SKM-1 treated with dmso at 0.1 percent for 144 hours (cell line): ENCODE data around the gene SYNGR3.
"Not testable (repeated sequence)": the region's sequence is repeated elsewhere in the genome, so short reads cannot be mapped to it uniquely, and the experiment has no call there.

Experiments
- DNase-seq: peaks from one replicate; lab custom pipeline; 2025; ENCODE audit not compliant: unreplicated experiment; lab: John Stamatoyannopoulos, UW

The SYNGR3 gene

GRCh38 chr16:2006317-2006716 lies 16.5 kb downstream of the SYNGR3 start:
- no peak for DNase-seq

DNA sequence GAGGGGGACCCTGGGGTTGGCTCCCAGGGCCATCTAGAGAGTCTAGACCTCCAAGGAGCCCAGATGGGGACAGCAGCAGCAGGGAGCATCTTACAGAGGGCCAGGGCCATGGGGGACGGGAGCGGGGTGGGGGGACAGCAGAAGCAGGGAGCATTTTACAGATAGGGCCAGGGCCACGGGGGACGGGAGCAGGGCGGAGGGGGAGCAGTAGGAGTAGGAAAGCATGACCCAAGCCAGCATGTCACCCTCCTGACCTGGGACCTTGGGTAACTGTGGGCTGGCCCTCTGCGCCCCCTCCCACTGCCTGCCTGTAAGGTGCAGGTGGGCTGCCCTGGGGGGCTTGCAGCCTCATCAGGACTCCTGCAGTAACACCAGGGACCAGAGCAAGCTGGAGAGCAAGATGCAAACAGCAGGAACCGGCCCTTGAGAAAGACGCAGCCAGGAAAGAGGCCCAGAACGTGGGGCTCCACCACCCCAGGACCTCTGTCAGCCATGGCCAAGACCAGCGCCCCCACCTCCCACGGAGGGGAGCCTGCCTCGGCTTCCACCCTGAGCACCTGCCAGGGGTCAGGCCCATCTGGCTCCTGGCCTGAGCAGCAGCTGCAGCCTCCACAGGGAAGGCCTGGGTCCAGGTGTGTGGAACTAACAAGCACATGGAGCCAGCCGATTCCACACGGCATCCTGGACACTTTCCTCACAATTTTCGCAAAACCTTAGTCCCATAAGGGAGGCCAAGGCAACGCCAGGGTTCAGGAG lies 17.5 kb downstream of the SYNGR3 start:
- no peak for DNase-seq

GRCh38 chr16:2008009-2008526 lies 18.3 kb downstream of the SYNGR3 start:
- DNase-seq: no peak

DNA sequence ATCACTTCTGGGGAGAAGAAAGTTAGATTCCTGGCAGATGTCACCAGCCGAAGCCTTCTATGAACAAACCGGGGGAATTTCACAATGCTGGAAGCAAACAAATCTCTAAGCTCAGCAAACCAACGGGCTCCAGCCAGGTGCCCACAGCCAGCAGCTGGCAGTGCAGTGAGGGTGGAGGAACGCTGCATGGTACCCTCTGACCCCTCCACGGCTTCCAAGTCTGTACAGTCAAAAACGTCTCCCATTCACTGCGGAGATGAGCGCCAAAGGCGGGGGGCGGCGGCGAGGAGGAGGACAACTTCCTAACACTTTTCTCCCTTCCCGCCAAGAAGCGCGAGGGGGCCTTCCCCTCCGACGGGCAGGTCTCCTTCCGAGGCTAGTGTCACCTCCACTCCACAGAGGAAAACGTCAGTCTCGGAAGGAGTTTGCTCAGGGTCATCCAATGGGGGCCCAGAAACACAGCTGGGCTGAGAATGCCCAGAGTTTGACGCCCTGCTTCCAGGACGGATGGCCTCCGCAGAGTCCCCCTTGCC lies 18.9 kb downstream of the SYNGR3 start:
- DNase-seq: no peak

DNA sequence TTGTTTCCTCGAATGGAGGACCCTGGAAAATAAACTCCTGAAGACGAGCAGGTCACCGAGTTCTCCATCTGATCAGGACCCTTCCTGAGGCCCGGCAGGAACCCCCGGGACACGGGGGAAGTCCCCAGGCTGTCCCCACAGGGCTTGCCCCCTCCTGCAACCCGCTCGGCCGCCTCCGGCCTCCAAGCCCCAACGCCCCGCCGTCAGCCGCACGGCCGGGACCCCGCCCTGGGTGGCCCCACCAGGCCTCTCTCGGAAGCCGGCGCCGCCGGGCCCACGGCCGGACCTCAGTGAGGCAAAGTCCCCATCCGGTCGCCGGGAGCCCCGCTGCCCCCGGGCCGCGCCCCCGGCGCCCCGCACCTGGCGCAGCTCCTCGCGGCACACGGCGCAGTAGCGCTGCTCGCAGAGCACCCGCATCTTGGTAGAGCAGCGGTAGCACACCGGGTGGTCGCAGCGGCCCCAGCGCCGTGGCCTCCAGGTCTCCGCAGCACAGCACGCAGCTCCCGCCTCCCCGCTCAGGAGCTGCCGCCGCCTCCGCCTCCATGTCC lies 19.5 kb downstream of the SYNGR3 start:
- DNase-seq: no peak

DNA sequence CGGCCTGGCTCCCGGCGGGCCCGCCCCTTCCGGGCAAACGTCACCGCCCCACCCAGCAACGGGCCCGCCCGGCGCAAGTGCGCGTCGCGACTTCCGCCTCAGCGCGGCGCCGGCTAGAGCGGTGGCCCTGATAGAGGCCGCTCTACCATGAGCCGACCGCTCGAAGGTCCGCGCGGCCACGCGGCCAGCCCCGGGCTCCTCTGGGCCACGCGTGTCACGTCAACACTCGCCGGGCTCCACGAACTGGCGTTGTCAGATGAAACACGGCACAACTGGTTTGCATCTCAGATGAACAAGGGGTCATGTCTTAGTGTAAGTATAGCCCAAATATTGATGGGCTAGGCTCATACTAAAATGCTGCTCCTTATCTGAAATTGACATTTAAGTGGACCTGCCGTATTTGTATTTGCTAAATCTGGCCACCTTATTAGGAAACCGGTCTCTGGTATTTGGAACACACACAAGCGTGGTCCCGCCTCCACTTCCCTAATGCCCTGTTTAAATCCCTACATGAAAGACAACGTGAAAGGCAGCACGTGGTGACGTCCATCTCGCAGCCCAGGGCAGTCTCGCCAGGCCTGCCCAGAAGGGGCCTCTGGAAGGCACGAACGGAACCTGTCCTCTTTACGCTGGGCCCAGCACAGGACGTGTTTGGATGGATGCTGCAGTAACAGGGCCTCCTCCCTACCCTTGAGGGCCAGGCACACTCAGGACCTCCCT lies 20.2 kb downstream of the SYNGR3 start, which contains the start of gene ZNF598:
Gene ZNF598 (minus strand): TSS at position 31 of the 720 bp plus-strand sequence.
- peak; percentile 58 for DNase-seq

GRCh38 chr16:2011726-2012125 lies 22.0 kb downstream of the SYNGR3 start:
- not testable (repeated sequence) for DNase-seq

DNA sequence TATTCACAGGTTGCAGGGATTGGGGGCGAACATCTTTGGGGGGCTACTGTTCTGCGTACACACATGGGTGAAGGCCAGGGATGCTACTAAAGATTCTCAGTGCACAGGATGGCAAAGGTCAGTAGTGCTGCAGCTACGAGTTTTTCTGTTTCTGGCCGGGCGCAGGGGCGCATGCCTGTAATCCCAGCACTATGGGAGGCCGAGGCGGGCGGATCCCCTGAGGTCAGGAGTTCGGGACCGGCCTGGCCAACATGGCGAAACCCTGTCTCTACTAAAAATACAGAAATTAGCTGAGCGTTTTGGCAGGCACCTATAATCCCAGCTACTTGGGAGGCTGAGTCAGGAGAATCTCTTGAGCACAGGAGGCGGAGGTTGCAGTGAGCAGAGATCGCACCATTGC lies 23.8 kb downstream of the SYNGR3 start:
- DNase-seq: no peak

GRCh38 chr16:2015117-2015946 lies 25.6 kb downstream of the SYNGR3 start:
- peak; percentile 26 for DNase-seq

GRCh38 chr16:2015947-2016208 lies 26.1 kb downstream of the SYNGR3 start:
- no peak for DNase-seq

- DNase-seq: peak; percentile 2
These were observed 26.7 kb downstream of the SYNGR3 start for GRCh38 chr16:2016407-2016922.

DNA sequence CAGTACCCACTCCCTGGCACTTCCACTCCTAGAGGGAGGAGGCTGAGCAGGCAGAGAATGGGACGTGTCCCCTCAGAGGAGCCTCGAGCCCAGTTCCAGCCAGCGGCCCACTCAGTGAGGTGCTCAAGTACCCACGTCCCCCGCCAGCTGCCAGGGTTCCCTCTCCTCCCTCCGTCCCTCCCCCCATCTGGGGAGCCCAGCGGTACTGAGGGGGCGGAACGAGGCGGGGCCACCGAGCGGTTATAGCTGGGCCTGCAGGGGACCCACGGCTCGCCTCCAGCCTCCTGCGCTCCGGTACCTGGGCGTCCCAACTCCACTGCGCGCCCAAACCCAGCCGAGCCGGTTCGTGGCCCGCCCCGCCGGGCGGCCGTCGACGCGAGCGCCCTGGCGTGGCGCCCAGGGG lies 29.7 kb downstream of the SYNGR3 start, which contains the start of gene NPW:
Gene NPW (plus strand): TSS at position 268 of the 403 bp plus-strand sequence.
- DNase-seq: no peak

- DNase-seq: peak; percentile 19
These were observed 30.4 kb downstream of the SYNGR3 start for GRCh38 chr16:2019921-2020831.

DNA sequence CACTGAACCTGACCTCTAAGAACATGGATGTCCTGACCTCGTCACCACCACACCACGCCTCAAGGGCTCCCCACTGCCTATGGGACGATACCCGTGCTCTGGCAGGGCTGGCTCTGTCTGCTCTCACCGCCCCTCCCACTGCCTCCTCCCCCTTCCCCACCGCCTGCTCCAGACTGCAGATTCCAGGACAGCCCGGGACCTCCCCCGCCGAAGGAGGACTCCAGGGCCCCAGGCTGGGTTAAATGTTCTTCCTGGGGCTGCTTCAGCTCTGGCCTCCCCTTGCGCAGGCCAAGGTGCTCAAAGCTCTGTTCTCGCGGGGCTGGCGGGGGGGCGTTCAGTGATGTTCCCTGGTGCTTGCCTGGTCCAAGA lies 32.9 kb downstream of the SYNGR3 start:
- DNase-seq: peak; percentile 19

DNA sequence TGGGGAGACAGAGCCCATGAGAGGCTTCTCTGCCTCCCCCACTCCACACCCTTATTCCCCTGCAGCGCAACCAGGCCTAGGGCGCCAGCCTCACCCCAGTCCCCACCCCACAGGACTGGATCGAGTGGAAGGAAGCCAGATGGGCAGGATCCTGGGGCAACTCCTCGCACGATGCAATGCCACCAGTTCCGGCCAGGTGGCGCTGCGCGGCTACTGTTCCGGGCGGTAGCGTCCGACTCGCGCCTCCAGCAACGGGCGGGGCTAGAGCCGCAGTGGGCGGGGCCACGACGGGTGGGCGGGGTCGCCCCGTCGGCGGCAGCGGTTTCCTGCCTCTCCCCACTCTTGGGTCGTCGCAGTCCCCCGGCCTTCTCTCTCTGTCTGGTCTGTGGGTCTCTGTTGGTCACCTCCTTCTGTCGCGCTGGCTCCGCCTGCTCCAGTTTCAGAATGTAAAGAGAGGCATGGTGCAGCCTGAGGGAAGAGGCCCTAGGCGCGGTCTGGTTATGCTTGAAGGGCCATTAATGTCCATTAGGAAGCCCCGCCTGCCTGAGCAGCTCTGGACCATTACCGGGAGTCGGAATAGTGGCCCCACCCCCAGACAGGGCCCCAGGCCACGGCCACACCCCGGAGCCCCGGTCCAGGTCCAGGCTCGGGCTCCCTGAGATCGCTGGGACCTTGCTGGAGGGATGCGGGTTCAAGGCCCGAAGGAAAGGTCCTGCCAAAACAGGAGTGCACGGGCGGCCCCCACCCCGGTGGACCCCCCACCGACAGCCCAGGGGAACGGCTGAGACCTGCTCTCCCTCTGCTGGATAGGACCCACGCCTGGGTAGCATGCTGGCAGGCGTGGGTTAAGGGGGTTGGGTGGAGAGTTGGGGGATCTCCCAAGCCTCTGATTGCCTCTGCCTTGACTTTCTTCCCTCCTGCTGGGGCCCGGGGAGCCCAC lies 33.6 kb downstream of the SYNGR3 start:
- DNase-seq: peak; percentile 69

GRCh38 chr16:2024032-2024420 lies 34.3 kb downstream of the SYNGR3 start:
- DNase-seq: no peak

DNA sequence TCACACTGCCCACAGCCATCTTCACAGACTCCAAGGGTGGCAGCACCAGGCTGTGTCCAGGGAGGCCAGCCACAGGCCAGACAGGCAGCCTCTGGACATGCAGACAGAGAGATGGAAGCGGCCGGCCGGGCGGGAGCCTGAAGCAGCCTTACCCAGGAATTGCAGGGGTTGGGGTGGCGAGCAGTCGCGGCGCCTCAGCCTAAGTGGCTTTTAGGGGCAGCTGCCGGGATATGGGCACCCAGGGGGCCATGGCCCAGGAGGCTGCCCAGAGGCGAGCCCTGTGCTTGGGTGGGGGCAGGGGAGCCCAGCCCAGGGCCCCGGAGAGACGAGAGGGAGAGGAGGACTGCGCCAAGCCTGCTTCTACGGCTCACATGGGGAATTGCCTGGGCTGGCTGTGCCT lies 35.5 kb downstream of the SYNGR3 start:
- no peak for DNase-seq

DNA sequence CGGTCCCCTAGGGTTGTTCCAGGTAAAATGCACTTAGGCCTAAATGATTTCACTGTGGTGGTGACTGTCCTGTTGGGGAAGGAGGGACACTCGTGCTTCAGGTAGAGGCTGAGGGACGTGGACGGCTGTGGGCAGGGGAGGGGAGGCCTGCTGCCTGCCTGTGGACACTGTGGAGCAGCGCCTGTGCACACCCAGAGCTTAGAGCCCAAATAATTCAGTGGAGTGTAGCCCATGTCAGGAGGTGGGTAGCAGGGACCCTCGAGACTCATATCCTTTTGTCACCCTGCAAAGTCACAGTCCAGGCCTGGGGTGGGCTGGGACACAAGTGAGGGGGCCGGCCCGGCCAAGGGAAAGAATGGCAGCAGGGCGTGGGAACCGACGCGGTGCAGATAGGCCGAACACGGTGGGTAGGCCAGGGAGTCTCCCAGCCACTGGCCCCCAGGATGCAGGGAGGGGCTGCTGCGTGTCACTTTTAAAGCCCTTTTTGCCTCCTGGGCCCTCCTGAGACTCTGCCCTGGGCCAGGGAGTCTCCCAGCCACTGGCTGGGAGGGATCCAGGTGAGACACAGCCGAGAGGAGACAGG lies 36.2 kb downstream of the SYNGR3 start:
- DNase-seq: no peak
